ENCODE measurements around the gene PIGC.

- no peak for TF ChIP-seq CTCF (conservative IDR thresholded peaks at IDR 0.05 in 1 of 2, IDR thresholded peaks at IDR 0.05 in 1 of 2; ENCODE audit: extremely low read depth in 1 of 2, insufficient read depth in 1 of 2, low read depth in 1 of 2, low read length in 2 of 2)
- TF ChIP-seq EZH2 (IDR thresholded peaks at IDR 0.05; ENCODE audit: borderline replicate concordance, low read length), result no peak
Observed at GRCh38 chr1:172468296-172468695, 24.4 kb upstream of the PIGC start.

All from mammary epithelial cell (primary cell).